ENCODE measurements around the gene NSUN5. TPM values are rescaled to one million over a fixed set of nuclear protein-coding genes. Genes with fewer than 3 reads are reported as not detected.
"Not testable (repeated sequence)": the region's sequence is repeated elsewhere in the genome, so short reads cannot be mapped to it uniquely, and the experiment has no call there.

The NSUN5 gene
- polyA plus RNA-seq, 1 donor (not counting 4 experiments of a cell fraction or from before 2014, with no cell fraction given): 16.8 TPM

GRCh38 chr7:73318656-73319204 is 10.1 kb upstream of the NSUN5 start:
- DNase-seq (ENCODE audit: low read depth, low spot score); H3K79me2 ChIP-seq (ENCODE audit: control insufficient read depth, insufficient read depth, low read length); H3K4me1 ChIP-seq (ENCODE audit: control insufficient read depth, extremely low read depth, insufficient read depth, low read length); H3K9me1 ChIP-seq (ENCODE audit: control insufficient read depth, extremely low read depth, insufficient read depth, low read length); H3K36me3 ChIP-seq (ENCODE audit: control insufficient read depth in 2 of 2, extremely low read depth in 1 of 2, insufficient read depth in 2 of 2, low read length in 2 of 2); H3K4me2 ChIP-seq (ENCODE audit: control insufficient read depth, extremely low read depth, insufficient read depth, low read depth, low read length); H4K20me1 ChIP-seq (ENCODE audit: control insufficient read depth, extremely low read depth, insufficient read depth, low read length); H3K27ac ChIP-seq (ENCODE audit: control insufficient read depth, insufficient read depth, low read length); H3K27me3 ChIP-seq (ENCODE audit: control insufficient read depth, extremely low read depth, insufficient read depth, low read length); FAIRE-seq; H3K4me3 ChIP-seq (ENCODE audit: control insufficient read depth in 2 of 3, extremely low read depth in 1 of 3, insufficient read depth in 2 of 3, low read depth in 1 of 3, low read length in 3 of 3); H3K9ac ChIP-seq (ENCODE audit: control insufficient read depth, extremely low read depth, insufficient read depth, low read length); H2AFZ ChIP-seq (ENCODE audit: control insufficient read depth, low read length); H3K9me3 ChIP-seq (ENCODE audit: control insufficient read depth, low read depth, low read length); dilution Hi-C loops (cut with MboI; ENCODE audit: extremely low pct_ligation_motif_present, low sequenced_read_pairs): not testable (repeated sequence)

GRCh38 chr7:73316521-73316920 is 7.9 kb upstream of the NSUN5 start:
- Histone ChIP-seq H3K4me2 (ENCODE audit: control insufficient read depth, extremely low read depth, insufficient read depth, low read depth, low read length) (no peak overlapping the region), H3K4me3 (ENCODE audit: control insufficient read depth in 2 of 3, extremely low read depth in 1 of 3, insufficient read depth in 2 of 3, low read depth in 1 of 3, low read length in 3 of 3) (no peak overlapping the region), H3K4me1 (ENCODE audit: control insufficient read depth, extremely low read depth, insufficient read depth, low read length) (no peaks in the 10 kb centered on the region), H3K79me2 (ENCODE audit: control insufficient read depth, insufficient read depth, low read length) (no peaks in the 10 kb centered on the region), H3K9me1 (ENCODE audit: control insufficient read depth, extremely low read depth, insufficient read depth, low read length) (no peaks in the 10 kb centered on the region), H3K9ac (ENCODE audit: control insufficient read depth, extremely low read depth, insufficient read depth, low read length) (no peak overlapping the region), H3K9me3 (ENCODE audit: control insufficient read depth, low read depth, low read length) (no peaks in the 10 kb centered on the region), H2AFZ (ENCODE audit: control insufficient read depth, low read length) (no peak overlapping the region), H3K27me3 (ENCODE audit: control insufficient read depth, extremely low read depth, insufficient read depth, low read length) (no peaks in the 10 kb centered on the region), H3K27ac (ENCODE audit: control insufficient read depth, insufficient read depth, low read length) (no peak overlapping the region), H3K36me3 (ENCODE audit: control insufficient read depth in 2 of 2, extremely low read depth in 1 of 2, insufficient read depth in 2 of 2, low read length in 2 of 2) (no peaks in the 10 kb centered on the region), H4K20me1 (ENCODE audit: control insufficient read depth, extremely low read depth, insufficient read depth, low read length) (no peaks in the 10 kb centered on the region)
- no peak for FAIRE-seq
- dilution Hi-C loops (cut with MboI; ENCODE audit: extremely low pct_ligation_motif_present, low sequenced_read_pairs): no loop called here
- no peak for DNase-seq (ENCODE audit: low read depth, low spot score)
- TF ChIP-seq CTCF (optimal IDR thresholded peaks at IDR 0.05 in 1 of 3, IDR thresholded peaks at IDR 0.05 in 1 of 3, conservative IDR thresholded peaks at IDR 0.05 in 1 of 3; ENCODE audit: extremely low read depth in 1 of 3, insufficient read depth in 2 of 3, low read length in 3 of 3) (no peak), EZH2 (IDR thresholded peaks at IDR 0.05; ENCODE audit: low read length) (no peak)

GRCh38 chr7:73314271-73314670 is 5.6 kb upstream of the NSUN5 start:
- H3K4me1 ChIP-seq (ENCODE audit: control insufficient read depth, extremely low read depth, insufficient read depth, low read length): no peaks in the 10 kb centered on the region
- H3K79me2 ChIP-seq (ENCODE audit: control insufficient read depth, insufficient read depth, low read length): no peaks in the 10 kb centered on the region
- no peak for TF ChIP-seq CTCF (optimal IDR thresholded peaks at IDR 0.05 in 1 of 3, IDR thresholded peaks at IDR 0.05 in 1 of 3, conservative IDR thresholded peaks at IDR 0.05 in 1 of 3; ENCODE audit: extremely low read depth in 1 of 3, insufficient read depth in 2 of 3, low read length in 3 of 3)
- no peak for TF ChIP-seq EZH2 (IDR thresholded peaks at IDR 0.05; ENCODE audit: low read length)
- no peaks in the 10 kb centered on the region for H4K20me1 ChIP-seq (ENCODE audit: control insufficient read depth, extremely low read depth, insufficient read depth, low read length)
- H3K9me3 ChIP-seq (ENCODE audit: control insufficient read depth, low read depth, low read length): no peaks in the 10 kb centered on the region
- H3K4me3 ChIP-seq (ENCODE audit: control insufficient read depth in 2 of 3, extremely low read depth in 1 of 3, insufficient read depth in 2 of 3, low read depth in 1 of 3, low read length in 3 of 3): no peak overlapping the region
- H3K9ac ChIP-seq (ENCODE audit: control insufficient read depth, extremely low read depth, insufficient read depth, low read length): no peak overlapping the region
- no peaks in the 10 kb centered on the region for H3K36me3 ChIP-seq (ENCODE audit: control insufficient read depth in 2 of 2, extremely low read depth in 1 of 2, insufficient read depth in 2 of 2, low read length in 2 of 2)
- dilution Hi-C loops (cut with MboI; ENCODE audit: extremely low pct_ligation_motif_present, low sequenced_read_pairs): no loop called here
- no peak overlapping the region for H3K4me2 ChIP-seq (ENCODE audit: control insufficient read depth, extremely low read depth, insufficient read depth, low read depth, low read length)
- H3K9me1 ChIP-seq (ENCODE audit: control insufficient read depth, extremely low read depth, insufficient read depth, low read length): no peaks in the 10 kb centered on the region
- no peak overlapping the region for H3K27ac ChIP-seq (ENCODE audit: control insufficient read depth, insufficient read depth, low read length)
- no peak overlapping the region for H2AFZ ChIP-seq (ENCODE audit: control insufficient read depth, low read length)
- FAIRE-seq: no peak
- DNase-seq (ENCODE audit: low read depth, low spot score): no peak
- no peaks in the 10 kb centered on the region for H3K27me3 ChIP-seq (ENCODE audit: control insufficient read depth, extremely low read depth, insufficient read depth, low read length)
